OCI-LY1 (cell line): ENCODE data around the gene HDGFL3.
"Not testable (repeated sequence)": the region's sequence is repeated elsewhere in the genome, so short reads cannot be mapped to it uniquely, and the experiment has no call there.

Experiments used
- H2AFZ ChIP-seq: fragments of 200-600 bp; sonication (generic), shearing (Covaris generic); 2 replicates; pipeline ENCODE4 v1.6.0; 2014; ENCODE audit warnings: antibody characterized with exemption, mild to moderate bottlenecking, low read length
- H3F3A ChIP-seq: fragments of 200-600 bp; sonication (generic), shearing (Covaris generic); 2 replicates; pipeline ENCODE4 v1.6.0; 2014; ENCODE audit warnings: mild to moderate bottlenecking, antibody characterized with exemption, low read length, moderate library complexity; ENCODE audit not compliant: insufficient read depth
- H3K27ac ChIP-seq: fragments of 200-600 bp; sonication (generic); 2 replicates; pipeline ENCODE4 v1.5.1; 2014; ENCODE audit warnings: low read length, mixed run types, mild to moderate bottlenecking, low read depth; ENCODE audit not compliant: poor library complexity, severe bottlenecking
- H3K27me3 ChIP-seq: fragments of 200-600 bp; sonication (generic); 2 replicates; pipeline ENCODE4 v1.6.0; 2014; ENCODE audit warnings: antibody characterized with exemption, mild to moderate bottlenecking, low read length, moderate library complexity; ENCODE audit not compliant: insufficient read depth
- H3K36me3 ChIP-seq: fragments of 200-600 bp; sonication (generic); 2 replicates; pipeline ENCODE4 v1.6.1; 2014; ENCODE audit warnings: mild to moderate bottlenecking, antibody characterized with exemption, low read length, moderate library complexity, mixed read lengths; ENCODE audit not compliant: insufficient read depth
- H3K4me1 ChIP-seq: fragments of 200-600 bp; sonication (generic); 2 replicates; pipeline ENCODE4 v1.5.1; 2014; ENCODE audit warnings: mild to moderate bottlenecking, low read length, moderate library complexity; ENCODE audit not compliant: insufficient read depth, severe bottlenecking
- H3K4me2 ChIP-seq: fragments of 200-600 bp; sonication (generic), shearing (Covaris generic); 2 replicates; pipeline ENCODE4 v1.6.1; 2014; ENCODE audit warnings: low read length
- H3K4me3 ChIP-seq: fragments of 200-600 bp; sonication (generic); 2 replicates; pipeline ENCODE4 v1.5.1; 2014; ENCODE audit warnings: low read length, low read depth, mild to moderate bottlenecking, mixed read lengths; ENCODE audit not compliant: poor library complexity, severe bottlenecking
- H3K79me2 ChIP-seq: fragments of 200-600 bp; shearing (Covaris generic); 2 replicates; pipeline ENCODE4 v1.6.1; 2016; ENCODE audit warnings: mixed run types, low read length, mixed read lengths; ENCODE audit not compliant: insufficient read depth
- H3K9ac ChIP-seq: fragments of 200-600 bp; sonication (generic), shearing (Covaris generic); 2 replicates; pipeline ENCODE4 v1.6.1; 2014; ENCODE audit warnings: mild to moderate bottlenecking, low read length, mixed read lengths
- H3K9me2 ChIP-seq: fragments of 200-600 bp; sonication (generic), shearing (Covaris generic); 2 replicates; pipeline ENCODE4 v1.6.1; 2014; ENCODE audit warnings: low read depth, mild to moderate bottlenecking, low read length, mixed read lengths
- H3K9me3 ChIP-seq: fragments of 200-600 bp; shearing (Covaris generic); 2 replicates; pipeline ENCODE4 v1.6.1; 2014; ENCODE audit warnings: low read length, mixed read lengths
- H4K20me1 ChIP-seq: fragments of 200-600 bp; sonication (generic), shearing (Covaris generic); 2 replicates; pipeline ENCODE4 v1.6.0; 2016; ENCODE audit warnings: mild to moderate bottlenecking, low read length; ENCODE audit not compliant: insufficient read depth
- CTCF ChIP-seq: fragments of 200-600 bp; sonication (generic), shearing (Covaris generic); IDR thresholded peaks from 2 replicates; pipeline ENCODE4 v1.5.1; 2017; ENCODE audit warnings: mild to moderate bottlenecking, antibody characterized with exemption, low read length, moderate library complexity, mixed read lengths
- EZH2 ChIP-seq: fragments of 200-600 bp; sonication (generic), shearing (Covaris generic); IDR thresholded peaks from 2 replicates; pipeline ENCODE4 v1.8.0; 2017; ENCODE audit warnings: borderline replicate concordance, mixed run types, mild to moderate bottlenecking, antibody characterized with exemption, low read length, moderate library complexity, mixed read lengths

Gene HDGFL3

GRCh38 chr15:83225449-83225848 lies 17.8 kb upstream of the HDGFL3 start:
- Histone ChIP-seq H3K9me2 (no peaks in the 10 kb centered on the region), H3K27ac (no peak overlapping the region), H2AFZ (no peak overlapping the region), H3F3A (no peaks in the 10 kb centered on the region), H3K9me3 (no peaks in the 10 kb centered on the region), H3K79me2 (no peaks in the 10 kb centered on the region), H3K4me3 (no peak overlapping the region), H3K27me3 (no peaks in the 10 kb centered on the region), H3K36me3 (no peaks in the 10 kb centered on the region), H3K9ac (no peak overlapping the region), H3K4me1 (no peaks in the 10 kb centered on the region), H4K20me1 (no peaks in the 10 kb centered on the region), H3K4me2 (no peak overlapping the region)
- TF ChIP-seq EZH2: no peak
- TF ChIP-seq CTCF: no peak

GRCh38 chr15:83221781-83222180 lies 14.2 kb upstream of the HDGFL3 start:
- not testable (repeated sequence) for H3K9me2 ChIP-seq, H3K27me3 ChIP-seq, H3K79me2 ChIP-seq, H3K9me3 ChIP-seq, H4K20me1 ChIP-seq, H3K4me1 ChIP-seq, H3K27ac ChIP-seq, H3K9ac ChIP-seq, H3F3A ChIP-seq, H3K36me3 ChIP-seq, H3K4me2 ChIP-seq, H3K4me3 ChIP-seq, H2AFZ ChIP-seq

- H3K4me2 ChIP-seq: no peak overlapping the region
- H3K27me3 ChIP-seq: no peaks in the 10 kb centered on the region
- no peak overlapping the region for H2AFZ ChIP-seq
- no peaks in the 10 kb centered on the region for H4K20me1 ChIP-seq
- H3K36me3 ChIP-seq: no peaks in the 10 kb centered on the region
- H3K9me3 ChIP-seq: no peaks in the 10 kb centered on the region
- H3K9me2 ChIP-seq: no peaks in the 10 kb centered on the region
- no peak overlapping the region for H3K27ac ChIP-seq
- no peak overlapping the region for H3K4me3 ChIP-seq
- no peaks in the 10 kb centered on the region for H3K4me1 ChIP-seq
- H3K79me2 ChIP-seq: no peaks in the 10 kb centered on the region
- no peak overlapping the region for H3K9ac ChIP-seq
- no peaks in the 10 kb centered on the region for H3F3A ChIP-seq
- TF ChIP-seq CTCF (no peak), EZH2 (no peak)
These were observed 11.4 kb upstream of the HDGFL3 start for GRCh38 chr15:83219026-83219425.

GRCh38 chr15:83215306-83215705 lies 7.7 kb upstream of the HDGFL3 start:
- no peaks in the 10 kb centered on the region for H3F3A ChIP-seq
- no peaks in the 10 kb centered on the region for H3K79me2 ChIP-seq
- no peaks in the 10 kb centered on the region for H3K36me3 ChIP-seq
- H3K4me3 ChIP-seq: no peak overlapping the region
- no peaks in the 10 kb centered on the region for H3K9me2 ChIP-seq
- no peak overlapping the region for H3K4me2 ChIP-seq
- H3K9me3 ChIP-seq: no peaks in the 10 kb centered on the region
- no peak for TF ChIP-seq EZH2
- no peak for TF ChIP-seq CTCF
- H4K20me1 ChIP-seq: no peaks in the 10 kb centered on the region
- H3K9ac ChIP-seq: no peak overlapping the region
- H3K4me1 ChIP-seq: no peaks in the 10 kb centered on the region
- H2AFZ ChIP-seq: no peak overlapping the region
- H3K27me3 ChIP-seq: no peaks in the 10 kb centered on the region
- no peak overlapping the region for H3K27ac ChIP-seq
